ENCODE data around the gene GBGT1.

GRCh38 chr9:133170716-133171115 is 7.0 kb upstream of the GBGT1 start:
- TF ChIP-seq CTCF (IDR thresholded peaks at IDR 0.05 in 4 of 5, conservative IDR thresholded peaks at IDR 0.05 in 1 of 5), result no peak
- TF ChIP-seq POLR2A (IDR thresholded peaks at IDR 0.05), result no peak

All from gastrocnemius medialis (tissue), 4 donors.